ENCODE data around the gene DBF4B. TPM values are rescaled to one million over a fixed set of nuclear protein-coding genes. Genes with fewer than 3 reads are reported as not detected.
"Not testable (repeated sequence)": the region's sequence is repeated elsewhere in the genome, so short reads cannot be mapped to it uniquely, and the experiment has no call there.

DBF4B gene
- total RNA-seq, 1 donor from 2014 or later: 6.6 TPM

DNA sequence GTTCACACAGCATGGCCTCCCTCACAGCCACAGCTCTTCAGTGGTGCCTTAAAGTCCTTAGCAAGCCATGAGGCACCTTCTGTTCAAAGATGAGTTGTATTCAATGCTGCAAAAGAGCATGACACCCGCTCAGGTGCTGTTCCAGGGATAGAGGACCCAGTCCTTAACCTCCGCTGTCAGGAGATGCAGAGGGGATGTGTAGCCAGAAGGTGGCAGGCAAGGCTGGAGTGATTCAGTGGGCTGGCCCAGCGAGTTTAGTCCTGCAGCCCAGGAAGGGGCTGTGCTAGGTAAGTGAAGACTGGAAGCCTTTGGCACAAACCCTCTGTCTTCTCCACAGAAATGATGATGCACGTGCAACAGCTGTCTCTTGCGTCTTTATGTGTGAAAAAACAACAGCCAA, 25.3 kb downstream of the DBF4B start:
- no peak for DNase-seq (ENCODE audit: extremely low read depth, low read depth, low spot score)

DNA sequence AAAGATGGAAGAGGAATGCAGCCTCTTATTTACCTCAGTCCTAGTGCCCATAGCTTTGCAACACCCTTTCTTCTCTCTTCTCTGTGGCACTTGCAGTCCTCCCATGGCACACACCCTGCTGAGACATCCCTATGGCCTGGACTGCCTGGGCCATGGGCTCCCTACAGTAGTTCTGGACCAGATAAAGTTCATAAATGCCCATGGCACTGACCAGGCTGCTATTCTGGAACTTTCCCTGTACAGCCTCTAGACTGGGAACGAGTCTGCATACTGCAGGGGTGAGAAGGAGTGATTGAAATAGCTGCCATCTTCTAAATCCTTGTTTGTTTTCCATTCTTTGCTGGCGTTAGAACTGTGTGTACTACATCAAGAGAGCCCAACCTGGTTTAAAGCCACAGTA, 25.8 kb downstream of the DBF4B start:
- no peak for DNase-seq (ENCODE audit: extremely low read depth, low read depth, low spot score)

DNA sequence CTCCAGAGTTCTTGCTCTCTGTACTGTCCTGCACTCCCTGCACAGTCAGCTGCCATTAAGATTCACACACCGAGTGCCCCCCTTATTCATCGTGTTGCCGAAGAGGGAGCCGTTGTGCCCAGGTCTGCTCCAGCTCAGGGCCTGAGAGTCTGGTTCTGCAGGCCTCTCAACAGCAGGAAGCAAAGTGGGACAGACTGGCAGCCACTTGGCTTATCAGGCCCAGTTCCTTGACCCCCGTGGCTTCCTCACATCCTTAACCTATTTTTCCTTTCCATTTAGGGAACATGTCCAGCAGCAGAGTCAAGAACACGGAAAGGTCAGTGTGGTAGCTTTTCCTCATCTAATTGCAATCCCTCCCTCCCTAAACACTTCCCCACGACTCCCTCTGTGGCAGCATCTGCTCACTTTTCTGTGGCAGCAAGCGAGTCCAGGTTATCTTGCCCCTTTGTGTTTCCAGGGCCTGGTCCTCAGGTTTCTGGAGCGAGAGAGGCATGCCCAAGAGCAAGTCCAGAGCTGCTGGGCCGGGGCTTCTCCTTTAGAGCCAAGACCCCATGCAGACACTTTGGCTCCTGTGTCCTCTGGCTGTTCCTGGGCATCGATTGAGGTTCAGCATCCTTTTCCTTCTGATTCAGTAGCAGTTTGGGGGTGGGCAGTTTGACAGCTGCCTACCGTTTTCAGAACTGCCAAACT, 28.2 kb downstream of the DBF4B start:
- no peak for DNase-seq (ENCODE audit: extremely low read depth, low read depth, low spot score)

DNA sequence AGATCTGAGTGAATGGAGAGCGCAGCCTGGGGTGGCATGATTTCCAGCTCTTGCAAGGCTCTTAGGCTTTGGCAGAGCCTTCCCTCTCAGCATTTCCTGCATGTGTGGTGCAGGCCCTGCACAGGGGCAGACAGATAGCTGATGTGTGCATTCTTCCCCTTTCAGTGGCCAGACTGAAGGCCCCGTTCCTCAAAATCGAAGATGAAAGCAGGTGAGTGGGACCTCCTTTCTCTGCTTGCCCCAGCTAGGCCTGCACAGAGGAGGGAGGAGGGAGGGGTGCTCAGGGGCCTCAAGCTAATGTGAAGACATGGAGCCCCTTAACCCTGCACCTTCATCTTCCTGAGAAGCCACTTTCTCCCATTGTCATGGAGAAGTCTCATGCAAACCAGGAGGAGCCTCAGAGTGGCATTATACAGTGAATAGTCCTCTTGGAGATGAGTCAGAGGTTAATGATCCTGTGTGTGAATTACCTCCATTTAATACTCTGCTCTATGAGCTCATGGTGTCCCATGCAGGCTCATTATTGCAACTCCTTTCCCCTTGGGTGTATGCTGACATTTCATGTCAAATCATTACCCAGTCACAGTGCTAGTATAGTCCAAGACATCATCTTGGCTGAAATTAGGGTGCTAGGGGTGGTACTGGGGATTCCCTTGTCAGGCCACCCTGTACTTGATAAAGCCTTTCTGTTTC, 29.9 kb downstream of the DBF4B start:
- no peak for DNase-seq (ENCODE audit: extremely low read depth, low read depth, low spot score)

DNA sequence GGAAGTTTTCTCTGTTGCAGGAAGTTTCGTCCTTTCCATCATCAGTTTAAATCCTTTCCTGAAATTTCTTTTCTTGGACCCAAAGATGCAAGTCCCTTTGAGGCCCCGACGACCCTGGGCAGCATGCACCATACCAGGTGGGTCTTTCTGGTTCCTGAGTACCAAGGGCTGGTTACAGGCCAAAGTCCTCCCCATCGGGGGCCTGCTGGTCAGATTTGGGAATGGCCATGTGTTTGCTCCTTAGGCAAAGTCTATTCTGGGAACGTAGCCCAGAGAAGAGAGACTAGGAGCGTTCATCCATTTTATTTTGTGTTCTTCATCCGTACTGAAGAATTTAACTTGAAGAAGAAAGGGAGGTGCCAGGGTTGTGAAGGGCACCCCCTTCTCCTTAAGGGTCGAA, 32.9 kb downstream of the DBF4B start:
- no peak for DNase-seq (ENCODE audit: extremely low read depth, low read depth, low spot score)

DNA sequence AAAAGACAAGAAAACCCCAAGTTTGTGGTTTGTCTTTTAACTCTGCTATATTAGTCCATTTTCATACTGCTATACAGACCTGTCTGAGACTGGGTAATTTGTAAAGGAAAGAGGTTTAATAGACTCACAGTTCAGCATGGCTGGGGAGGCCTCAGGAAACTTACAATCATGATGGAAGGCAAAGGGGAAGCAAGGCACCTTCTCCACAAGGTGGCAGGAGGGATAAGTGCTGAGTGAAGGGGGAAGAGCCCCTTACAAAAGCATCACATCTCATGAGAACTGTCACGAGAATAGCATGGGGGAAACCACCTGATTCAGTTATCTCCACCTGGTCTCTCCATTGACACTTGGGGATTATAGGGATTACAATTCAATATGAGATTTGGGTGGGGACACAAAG, 36.8 kb downstream of the DBF4B start:
- no peak for DNase-seq (ENCODE audit: extremely low read depth, low read depth, low spot score)

DNA sequence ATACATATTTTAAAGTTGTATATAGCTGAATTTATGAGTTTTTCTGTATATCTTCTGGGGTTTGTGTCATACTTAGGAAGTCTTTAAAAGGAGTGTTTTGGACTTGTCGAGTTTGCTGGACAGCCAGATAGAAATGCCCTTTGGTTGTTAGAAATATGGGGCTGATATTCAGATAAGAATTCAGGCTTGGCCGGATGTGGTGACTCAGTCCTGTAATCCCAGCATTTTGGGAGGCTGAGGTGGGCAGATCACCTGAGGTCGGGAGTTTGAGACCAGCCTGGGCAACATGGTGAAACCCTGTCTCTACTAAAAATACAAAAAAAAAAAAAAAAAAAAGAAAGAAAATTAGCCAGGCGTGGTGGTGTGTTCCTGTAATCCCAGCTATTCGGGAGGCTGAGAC, 37.3 kb downstream of the DBF4B start:
- DNase-seq (ENCODE audit: extremely low read depth, low read depth, low spot score): not testable (repeated sequence)

DNA sequence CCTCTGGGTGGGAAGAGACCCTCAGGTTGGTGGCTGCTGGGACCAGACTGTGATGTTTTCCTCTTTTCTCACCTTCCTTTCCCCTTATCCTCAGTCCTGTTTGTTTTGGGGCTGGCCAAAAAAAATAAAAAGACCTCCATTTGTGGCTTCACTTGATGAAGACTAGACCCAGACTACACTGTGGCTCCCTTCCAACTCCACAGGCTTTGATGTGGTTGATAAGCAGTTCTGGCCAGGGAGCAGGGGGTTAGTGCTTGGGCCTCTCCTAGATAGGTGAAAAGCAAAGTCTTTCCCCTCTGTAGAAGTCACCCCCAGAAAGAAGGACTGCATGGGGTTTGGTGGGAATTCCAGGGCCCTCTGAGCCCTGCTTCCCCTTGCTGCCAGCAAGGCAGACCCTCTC, 39.1 kb downstream of the DBF4B start:
- DNase-seq (ENCODE audit: extremely low read depth, low read depth, low spot score): no peak

DNA sequence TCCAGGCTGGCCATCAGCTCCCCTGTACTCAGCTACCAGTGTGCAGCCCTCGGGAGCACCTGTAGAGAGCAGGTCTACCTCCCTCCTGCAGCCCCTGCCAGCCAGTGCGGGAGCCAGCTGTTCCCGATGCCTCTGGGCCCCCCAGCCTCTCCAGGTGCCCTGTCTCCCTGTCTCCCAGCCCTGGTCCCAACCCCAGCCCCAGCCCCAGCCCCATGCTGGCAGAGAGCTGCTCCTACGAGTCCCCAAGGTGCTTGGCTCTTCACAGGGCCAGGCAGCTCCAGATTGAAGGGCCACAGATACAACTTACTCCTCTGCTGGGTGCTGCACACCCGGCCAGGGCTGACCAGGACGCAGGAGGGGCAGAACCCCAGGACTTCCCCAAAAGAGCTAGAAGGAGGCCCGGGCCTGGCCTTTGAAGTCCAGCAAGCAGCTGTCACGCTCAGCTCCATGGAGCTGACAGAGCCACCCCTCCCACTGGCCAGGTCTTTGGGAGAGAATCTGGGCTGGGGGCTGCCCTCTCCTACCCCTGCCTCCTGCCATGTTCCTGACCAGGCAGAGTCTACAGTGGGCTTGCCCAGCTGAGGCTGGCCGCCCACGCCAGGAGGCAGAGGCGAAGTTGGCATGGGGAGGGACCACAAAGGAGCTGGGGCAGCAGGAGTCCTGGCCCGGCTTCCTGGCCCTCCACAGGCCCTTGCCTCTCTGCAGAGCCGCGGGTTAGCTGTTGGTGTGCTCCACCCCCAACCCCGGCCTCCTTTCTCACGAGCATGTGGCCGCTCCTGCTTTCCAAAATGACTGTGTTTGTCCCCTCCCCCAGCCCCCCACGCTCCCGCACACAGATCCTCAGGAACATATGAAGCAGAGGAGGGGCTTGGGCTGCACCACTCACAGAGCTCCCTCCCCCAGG, 40.9 kb downstream of the DBF4B start:
- DNase-seq (ENCODE audit: extremely low read depth, low read depth, low spot score): no peak

DNA sequence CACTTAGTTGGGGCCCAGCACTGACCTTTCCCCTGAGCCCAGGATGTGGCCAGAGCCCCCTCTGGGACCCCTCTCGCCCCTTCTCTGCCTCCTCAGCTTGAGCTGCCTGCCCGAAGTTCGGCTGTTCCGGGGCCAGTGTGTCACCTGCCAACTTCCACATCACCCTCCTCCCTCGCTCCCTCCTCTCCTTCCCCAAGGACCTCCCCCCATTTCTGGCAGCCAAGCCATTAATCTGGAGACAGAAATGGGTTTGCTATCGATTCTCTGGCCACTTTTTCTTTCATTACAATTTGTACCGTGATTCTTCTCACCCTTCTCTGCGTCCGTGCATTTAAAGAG, 41.5 kb downstream of the DBF4B start:
- DNase-seq (ENCODE audit: extremely low read depth, low read depth, low spot score): no peak

DNA sequence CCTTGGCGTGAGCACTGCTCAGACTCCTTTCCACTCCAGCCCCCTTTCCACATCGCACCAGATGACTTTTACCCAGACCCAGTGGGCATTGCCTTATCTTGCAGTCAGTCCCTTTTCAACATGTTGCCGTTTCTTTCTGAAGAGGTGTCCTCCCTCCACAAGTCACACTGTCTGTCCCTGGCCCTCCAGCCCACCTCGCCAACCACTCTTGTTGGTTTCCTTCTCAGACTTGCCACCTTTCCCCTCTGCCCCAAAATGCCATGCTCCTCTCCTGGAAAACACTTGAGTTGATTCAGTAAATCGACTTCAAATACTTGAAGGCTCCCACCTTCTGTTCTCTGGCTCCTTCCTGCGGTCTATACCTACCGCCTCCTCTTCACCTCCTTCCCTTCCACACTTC, 42.9 kb downstream of the DBF4B start:
- no peak for DNase-seq (ENCODE audit: extremely low read depth, low read depth, low spot score)

DNA sequence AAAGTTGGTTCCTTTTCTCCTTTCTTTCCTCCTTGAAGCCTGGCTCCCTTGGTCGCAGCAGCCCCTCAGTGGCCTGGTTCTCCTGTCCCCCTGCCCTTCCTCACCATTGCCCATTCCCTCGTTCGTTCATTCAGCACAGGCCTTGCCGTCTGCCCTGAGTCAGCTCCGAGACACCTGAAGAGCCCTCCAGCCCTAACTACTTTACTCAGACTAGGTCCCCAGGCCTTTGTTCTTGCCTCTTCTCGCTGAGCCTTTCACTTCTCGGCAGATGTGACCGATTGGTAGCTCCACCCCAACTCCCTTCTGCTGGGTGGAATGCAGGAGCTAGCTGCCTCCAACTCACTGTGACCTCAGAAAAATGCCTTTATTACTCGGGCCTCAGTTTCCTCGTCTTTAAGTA, 43.3 kb downstream of the DBF4B start:
- no peak for DNase-seq (ENCODE audit: extremely low read depth, low read depth, low spot score)

DNA sequence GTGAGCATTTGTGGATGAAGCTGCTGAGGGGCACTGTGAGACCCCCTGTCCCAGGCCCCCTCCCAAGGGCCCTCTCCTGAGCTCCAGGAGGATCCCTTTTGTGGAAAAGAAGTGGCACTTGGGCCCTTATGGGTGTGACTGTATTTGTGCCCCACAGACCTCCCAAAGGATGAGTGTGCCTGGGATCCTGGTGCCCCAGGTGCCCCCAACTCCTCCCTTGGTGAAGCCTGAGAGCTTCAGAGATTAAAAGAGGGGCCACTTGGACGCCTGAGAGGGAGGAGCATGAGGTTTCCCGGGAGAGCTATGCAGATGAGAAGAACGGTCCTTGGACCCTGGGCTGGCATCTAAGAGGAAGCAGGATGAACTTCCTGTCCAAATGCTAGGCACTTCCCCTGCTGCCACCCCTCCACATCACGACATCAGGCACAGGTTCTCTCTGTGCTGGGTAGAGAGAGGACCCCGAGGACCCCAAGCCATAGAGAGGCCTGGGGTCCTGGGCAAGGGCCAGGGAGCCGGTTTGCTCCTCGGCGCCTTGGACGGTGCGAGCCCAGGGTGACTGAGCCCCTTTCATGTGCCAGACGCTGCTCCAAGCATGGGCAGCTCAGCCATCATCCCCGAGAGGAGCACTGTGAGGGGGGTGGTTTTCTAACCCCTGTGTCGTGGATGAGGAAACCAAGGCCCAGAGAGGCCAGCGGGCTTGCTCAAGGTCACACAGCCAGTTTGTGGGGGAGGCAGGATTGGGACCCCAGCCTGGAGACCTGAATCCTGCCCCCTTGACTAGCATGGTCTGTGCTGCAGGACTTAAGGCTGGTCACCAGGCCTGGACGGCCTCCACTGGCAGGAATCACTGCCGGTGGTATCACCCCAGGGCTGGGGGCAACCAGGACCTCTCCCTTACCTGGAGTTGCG, 44.7 kb downstream of the DBF4B start:
- DNase-seq (ENCODE audit: extremely low read depth, low read depth, low spot score): no peak

DNA sequence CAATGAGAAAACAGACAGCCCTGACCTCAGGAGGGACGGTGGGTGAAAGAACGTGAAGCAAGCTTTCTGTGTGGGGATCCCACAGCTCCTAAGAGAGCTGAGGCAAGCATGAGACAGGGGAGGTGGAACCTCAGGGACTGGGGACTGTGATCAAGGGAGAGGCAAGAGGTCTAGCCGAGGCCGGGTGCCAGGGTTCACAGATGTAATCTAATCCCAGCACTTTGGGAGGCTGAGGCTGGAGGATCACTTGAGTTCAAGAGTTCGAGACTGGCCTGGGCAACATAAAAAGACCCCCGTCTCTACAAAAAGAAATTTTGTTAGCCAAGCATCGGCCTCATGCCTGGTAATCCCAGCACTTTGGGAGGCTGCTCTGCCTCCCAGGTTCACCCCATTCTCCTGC, 45.8 kb downstream of the DBF4B start:
- no peak for DNase-seq (ENCODE audit: extremely low read depth, low read depth, low spot score)

DNA sequence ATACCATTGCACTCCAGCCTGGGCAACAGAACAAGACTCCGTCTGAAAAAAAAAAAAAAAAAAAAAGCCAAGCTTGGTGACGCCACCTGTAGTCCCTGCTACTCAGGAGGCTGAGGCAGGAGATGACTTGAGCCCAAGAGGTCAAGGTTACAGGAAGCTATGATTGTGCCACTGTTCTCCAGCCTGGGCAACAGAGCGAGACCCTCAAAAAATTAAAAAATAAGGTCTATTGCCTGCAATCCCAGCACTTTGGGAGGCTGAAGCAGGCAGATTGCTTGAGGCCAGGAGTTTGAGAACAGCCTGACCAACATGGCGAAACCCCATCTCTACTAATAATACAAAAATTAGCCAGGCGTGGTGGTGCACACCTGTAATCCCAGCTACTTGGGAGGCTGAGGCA, 46.7 kb downstream of the DBF4B start:
- DNase-seq (ENCODE audit: extremely low read depth, low read depth, low spot score): not testable (repeated sequence)

DNA sequence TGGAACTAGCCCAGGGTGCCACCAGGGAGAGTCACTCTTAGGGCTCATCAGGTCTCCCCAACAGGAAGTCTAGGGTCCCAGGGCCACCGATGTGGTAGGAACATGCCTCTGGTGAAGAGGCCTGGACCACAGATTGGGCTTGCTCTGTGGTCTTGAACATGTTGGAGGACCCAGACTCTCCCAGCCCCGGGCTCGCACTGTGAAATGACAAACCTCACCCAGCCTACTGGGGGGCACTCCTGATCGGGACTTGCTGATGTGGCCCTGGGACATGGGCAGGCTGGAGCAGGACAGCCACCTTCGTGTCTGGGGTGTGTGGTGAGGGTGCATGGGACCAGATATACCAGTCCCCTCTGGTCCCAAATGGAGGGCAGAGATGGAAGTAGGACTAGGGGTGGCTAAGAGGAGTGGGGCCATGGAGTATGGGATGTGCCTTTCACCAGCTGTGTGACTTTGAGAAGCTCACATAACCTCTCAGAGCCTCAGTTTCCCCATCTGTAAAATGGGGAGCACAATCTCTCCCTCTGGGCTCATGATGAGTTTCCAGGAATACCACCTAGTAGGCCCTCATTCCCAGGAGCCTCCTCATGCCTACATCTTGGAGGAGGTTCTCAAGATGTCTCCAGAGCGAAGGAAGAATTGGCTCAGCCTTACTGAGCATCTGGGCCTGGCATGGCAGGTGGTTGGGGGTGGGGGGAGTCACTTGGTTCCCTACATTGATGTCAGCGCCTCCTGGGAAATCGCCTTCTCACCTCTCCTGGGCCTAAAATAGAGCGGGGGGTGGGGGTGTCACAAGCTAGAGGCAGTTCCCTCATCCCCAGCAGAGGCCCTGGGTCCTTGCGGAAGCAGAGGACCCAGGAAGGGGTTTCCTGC, 48.8 kb downstream of the DBF4B start:
- DNase-seq (ENCODE audit: extremely low read depth, low read depth, low spot score): no peak

DNA sequence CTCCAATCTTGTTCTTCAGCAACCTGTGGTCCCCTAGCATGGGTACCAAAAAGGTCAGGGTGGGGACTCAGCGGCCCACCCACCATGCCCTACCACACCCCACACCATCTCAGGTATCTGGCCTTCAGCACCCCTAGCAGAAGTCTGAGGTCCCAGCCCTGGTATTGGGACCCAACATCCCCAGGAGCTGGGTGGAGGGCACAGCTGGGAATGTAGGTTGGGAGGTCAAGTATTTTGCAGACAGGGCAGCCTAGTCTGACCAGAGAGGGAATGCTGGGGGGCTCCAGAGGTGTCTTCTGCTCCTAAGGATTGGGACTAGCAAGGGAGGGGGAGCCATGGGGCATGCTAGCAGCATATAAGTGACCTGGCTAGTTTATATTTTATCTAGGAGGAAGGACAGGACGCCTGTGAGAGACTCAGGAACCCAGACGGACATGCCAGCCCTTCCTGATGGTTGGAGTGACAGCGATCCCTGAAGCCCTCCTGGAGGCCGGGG, 49.5 kb downstream of the DBF4B start:
- DNase-seq (ENCODE audit: extremely low read depth, low read depth, low spot score): no peak

DNA sequence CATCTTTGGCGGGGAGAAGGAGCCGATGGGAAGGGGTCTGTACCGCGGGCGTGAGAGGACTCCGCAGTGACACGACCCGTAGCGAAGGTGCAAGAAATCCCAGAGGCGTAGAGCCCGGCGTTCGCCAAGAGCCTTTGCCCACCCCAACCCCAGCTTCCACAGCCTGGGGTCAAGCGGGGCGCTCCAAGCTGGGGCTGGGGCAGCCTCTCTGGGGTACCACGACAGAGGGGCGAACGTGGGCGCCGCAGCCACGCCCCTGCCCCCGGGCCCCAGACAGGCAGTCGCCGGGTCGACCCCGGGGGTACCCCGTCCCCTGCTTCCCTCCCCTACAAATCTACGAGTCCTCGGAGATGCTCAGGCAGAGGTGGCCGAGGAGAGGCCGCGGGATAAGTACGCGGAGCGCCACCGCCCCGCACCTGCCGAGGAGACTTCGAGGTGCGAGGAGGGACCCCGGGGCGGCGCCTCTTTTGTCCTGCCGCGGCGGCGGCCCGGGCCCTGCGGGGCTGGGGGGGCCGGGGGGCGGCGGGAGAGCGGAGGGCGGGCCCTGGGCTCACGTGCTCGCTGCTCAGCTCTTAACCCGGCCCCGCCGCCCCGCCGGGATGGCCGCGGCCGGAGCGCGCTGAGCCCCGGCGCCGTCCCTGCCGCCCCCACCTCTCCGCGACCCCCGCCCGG, 50.1 kb downstream of the DBF4B start, which contains the start of gene ADAM11:
TSS of gene ADAM11 (plus strand) at position 575 of the 672 bp plus-strand sequence. CDS start 212 bp downstream, outside the sequence.
- no peak for DNase-seq (ENCODE audit: extremely low read depth, low read depth, low spot score)

All from glomerular endothelial cell (primary cell).